Omental fat pad (tissue), 4 donors: ENCODE data around the gene BORCS8. TPM values are rescaled to one million over a fixed set of nuclear protein-coding genes. Genes with fewer than 3 reads are reported as not detected.

Experiments used
- ATAC-seq: fragments of 150-250 bp; one replicate; pipeline ENCODE4 v1.9.1; 2016; ENCODE audit warnings: mild to moderate bottlenecking, moderate library complexity; ENCODE audit not compliant: low FRiP score
- DNase-seq: peaks from one replicate; pipeline ENCODE4 v3.0.0-alpha.2; 2019; ENCODE audit warnings: low spot score
- CTCF ChIP-seq, 3 donors: fragments of 450-650 bp; IDR thresholded peaks; one replicate each; pipeline ENCODE4 v1.5.1; 2016 to 2017; ENCODE audit warnings: antibody characterized with exemption in 3 of 3, mild to moderate bottlenecking in 3 of 3, moderate library complexity in 2 of 3
- total RNA-seq, 4 donors: library from RNA; depleted of rRNA; stranded (reverse); fragments of >200 nt; gene quantifications; one replicate each; pipeline ENCODE4 v1.1.0, GENCODE V29; 2016

BORCS8 gene
- total RNA-seq, 4 donors from 2014 or later, result 16.8 to 29.8 (median 19.9) TPM

DNA sequence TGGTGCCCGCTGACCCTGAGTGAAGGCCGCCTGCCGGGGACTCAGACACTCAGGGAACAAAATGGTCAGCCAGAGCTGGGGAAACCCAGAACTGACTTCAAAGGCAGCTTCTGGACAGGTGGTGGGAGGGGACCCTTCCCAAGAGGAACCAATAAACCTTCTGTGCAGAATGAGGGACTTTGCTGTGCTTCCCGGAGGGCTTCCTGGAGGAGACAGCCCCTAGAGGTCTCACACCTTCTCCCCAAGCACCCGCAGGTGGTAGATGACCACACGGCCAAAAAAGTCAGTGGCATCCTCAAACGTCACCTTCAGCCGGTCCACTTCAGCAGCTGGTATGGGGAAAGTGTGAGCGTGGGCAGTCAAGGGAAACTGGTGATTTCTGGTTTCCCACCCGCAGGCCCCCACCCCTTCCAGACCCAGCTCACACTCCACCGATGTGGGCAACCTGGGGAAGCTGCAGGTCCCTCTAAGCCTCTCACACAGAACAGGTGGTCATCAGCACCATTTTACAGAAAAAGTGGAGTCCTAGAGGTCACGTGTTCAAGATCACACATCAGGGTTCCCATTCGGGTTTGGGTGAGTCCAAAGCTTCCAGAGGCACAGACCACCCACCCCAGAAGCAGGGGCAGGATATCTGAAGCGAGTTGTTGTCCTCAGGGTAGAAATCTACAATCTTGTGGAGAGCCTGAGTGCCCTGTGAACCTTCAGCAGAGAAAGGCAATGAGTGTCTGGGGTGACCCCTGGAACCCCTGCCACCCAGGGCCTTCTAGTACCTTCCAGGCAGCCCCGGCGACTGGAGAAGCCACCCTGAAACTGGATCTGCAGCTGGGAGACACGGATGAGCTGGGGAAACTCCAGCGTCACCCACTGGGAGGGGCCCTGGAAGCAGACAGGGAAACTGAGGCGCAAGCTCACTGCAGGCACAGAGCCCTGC, 10.0 kb upstream of the BORCS8 start:
- no peak for TF ChIP-seq CTCF (IDR thresholded peaks at IDR 0.05)
- no peak for ATAC-seq
- DNase-seq, result no peak

- no peak for TF ChIP-seq CTCF (IDR thresholded peaks at IDR 0.05)
- ATAC-seq (no peak), DNase-seq (no peak)
Observed at GRCh38 chr19:19193926-19194325, 2.0 kb upstream of the BORCS8 start.

- no peak for TF ChIP-seq CTCF (IDR thresholded peaks at IDR 0.05)
- ATAC-seq (no peak), DNase-seq (no peak)
Observed at GRCh38 chr19:19192910-19193423, 1.0 kb upstream of the BORCS8 start.

GRCh38 chr19:19191768-19192077, 229 bp downstream of the BORCS8 start:
- DNase-seq (no peak), ATAC-seq (no peak)
- no peak for TF ChIP-seq CTCF (IDR thresholded peaks at IDR 0.05)

DNA sequence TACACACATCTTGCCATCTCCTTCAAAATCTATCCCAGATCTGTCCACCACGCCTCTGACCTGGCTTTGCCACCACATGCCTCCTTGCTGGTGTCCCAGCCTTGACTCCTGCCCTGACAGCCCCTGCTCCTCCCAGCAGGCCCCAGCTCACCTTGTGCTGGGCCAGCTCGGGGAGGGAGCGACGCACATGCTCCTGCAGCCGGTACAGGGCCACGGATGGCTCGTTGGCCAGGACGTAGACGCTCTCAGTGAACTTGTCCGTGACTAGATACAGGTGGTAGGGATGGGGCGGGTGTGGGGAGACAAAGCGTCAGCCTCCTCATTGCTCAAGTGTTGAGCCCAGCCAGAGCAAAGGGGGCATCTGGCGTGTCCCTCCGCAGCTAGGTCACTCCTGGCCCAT, 5.2 kb downstream of the BORCS8 start:
- no peak for ATAC-seq
- DNase-seq, result no peak
- no peak for TF ChIP-seq CTCF (IDR thresholded peaks at IDR 0.05)

- ATAC-seq, result no peak
- no peak for DNase-seq
- no peak for TF ChIP-seq CTCF (IDR thresholded peaks at IDR 0.05)
Observed at GRCh38 chr19:19185853-19186740, 5.9 kb downstream of the BORCS8 start.
